HG03175 (cell line): ENCODE data around the gene INHBE.
"Not testable (repeated sequence)": the region's sequence is repeated elsewhere in the genome, so short reads cannot be mapped to it uniquely, and the experiment has no call there.

ENCODE experiments used
- ATAC-seq: cut with Tn5 transposase; IDR thresholded peaks from one replicate; pipeline ENCODE4 v1.9.1; 2021; ENCODE audit warnings: mild to moderate bottlenecking, moderate library complexity; ENCODE audit not compliant: unreplicated experiment

Gene INHBE

GRCh38 chr12:57439762-57440266 lies 15.3 kb upstream of the INHBE start:
- no peak for ATAC-seq

- ATAC-seq: not testable (repeated sequence)
These were observed 13.7 kb upstream of the INHBE start for GRCh38 chr12:57441393-57441792.

DNA sequence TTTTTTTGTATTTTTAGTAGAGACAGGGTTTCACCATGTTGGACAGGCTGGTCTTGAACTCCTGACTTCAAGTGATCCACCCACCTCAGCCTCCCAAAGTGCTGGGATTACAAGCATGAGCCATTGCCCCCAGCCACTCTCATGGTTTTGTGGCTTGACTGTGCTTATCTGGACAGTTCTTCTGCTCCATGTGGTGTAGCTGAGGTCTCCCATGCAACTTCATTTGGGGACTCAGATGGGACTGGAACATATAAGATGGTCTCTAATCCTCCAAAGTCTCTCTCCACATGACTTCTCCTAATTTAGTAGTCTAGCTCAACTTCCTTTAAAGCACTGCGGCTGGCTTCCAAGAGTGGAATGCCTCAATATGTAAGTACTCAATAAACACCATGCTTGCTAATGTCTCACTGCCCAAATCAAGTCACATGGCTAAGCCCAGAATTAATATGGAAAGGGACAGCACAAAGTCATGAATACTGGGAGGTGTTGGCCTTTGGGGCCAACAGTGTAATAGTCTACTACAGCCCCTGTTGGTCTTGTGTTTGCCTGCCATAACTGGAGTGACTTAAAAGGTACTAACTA lies 13.2 kb upstream of the INHBE start:
- no peak for ATAC-seq

- not testable (repeated sequence) for ATAC-seq
These were observed 10.8 kb upstream of the INHBE start for GRCh38 chr12:57444337-57444736.

GRCh38 chr12:57444744-57445143 lies 10.4 kb upstream of the INHBE start:
- ATAC-seq: no peak

DNA sequence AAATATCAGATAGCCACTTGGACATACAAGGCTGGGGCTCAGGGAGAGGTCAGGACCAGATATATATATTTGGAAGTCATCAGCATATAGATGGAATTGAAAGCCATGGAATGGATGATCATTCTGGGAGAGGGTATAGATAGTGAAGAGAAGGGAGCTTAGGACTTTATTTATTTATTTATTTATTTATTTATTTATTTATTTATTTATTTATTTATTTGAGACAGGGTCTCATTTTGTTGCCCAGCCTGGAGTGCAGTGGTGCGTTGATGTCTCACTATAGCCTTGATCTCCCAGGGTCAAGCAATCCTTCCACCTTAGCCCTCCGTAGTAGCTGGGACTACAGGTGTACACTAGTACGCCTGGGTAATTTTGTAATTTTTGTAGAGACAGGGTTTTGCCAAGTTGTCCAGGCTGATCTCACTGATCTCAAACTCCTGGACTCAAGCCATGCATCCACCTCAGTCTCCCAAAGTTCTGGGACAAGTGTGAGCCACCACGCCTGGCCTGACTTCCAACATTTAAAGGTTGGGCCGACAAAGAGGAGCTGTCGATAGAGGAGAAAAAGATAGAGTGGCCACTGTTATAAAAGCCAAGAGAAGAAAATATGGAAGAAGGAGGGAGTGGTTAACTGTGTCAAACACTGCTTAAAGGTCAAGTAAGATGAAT lies 8.7 kb upstream of the INHBE start:
- no peak for ATAC-seq

DNA sequence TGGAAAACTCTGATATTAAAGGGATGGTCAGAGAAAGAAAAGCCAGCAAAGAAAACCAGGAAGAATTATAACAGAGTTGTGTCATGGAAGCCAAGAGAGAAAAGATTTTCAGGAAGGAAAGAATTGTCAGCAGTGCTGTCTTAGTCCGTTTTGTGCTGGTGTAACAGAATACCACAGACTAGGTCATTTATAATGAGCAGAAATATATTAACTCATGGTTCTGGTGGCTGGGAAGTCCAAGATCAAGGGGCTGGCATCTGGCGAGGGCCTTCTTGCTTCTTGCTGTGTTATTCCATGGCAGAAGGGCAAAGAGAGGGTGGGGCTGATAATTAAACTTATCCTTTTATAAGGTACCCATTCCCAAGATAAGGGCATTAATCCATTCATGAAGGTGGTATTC lies 6.4 kb upstream of the INHBE start:
- ATAC-seq: no peak

GRCh38 chr12:57449375-57449774 lies 5.7 kb upstream of the INHBE start:
- ATAC-seq: no peak

DNA sequence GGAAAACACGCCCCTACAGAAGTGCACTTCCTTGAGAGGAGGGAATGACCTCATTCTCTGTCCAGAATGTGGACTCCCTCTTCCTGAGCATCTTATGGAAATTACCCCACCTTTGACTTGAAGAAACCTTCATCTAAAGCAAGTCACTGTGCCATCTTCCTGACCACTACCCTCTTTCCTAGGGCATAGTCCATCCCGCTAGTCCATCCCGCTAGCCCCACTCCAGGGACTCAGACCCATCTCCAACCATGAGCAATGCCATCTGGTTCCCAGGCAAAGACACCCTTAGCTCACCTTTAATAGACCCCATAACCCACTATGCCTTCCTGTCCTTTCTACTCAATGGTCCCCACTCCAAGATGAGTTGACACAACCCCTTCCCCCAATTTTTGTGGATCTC lies 5.0 kb upstream of the INHBE start:
- ATAC-seq: no peak

DNA sequence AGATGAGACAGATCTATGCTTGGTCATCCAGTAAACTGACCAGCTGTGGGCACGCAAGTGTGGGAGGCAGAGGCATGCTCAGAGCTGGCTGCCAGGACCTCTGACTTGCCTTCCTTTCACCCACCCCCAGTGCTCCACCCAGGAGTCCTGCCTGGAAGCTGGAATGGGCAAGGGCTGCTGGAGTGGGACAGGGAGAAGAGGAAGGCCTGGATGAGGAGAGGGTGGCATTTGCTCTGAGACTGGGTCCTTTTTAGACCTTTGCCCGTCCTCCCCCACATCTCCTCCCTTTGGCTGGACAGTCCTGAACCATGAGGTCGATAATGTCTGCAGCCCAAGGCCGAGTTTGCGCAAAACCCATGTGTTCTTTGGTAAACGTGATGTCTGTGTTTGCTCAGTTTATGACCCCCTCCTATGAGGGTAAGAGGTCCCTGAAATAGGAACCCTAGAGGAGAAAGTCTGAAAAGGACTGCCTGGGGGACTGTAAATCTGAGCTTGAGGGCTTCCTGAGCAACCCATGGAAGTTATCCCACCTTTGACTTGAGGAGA lies 3.8 kb upstream of the INHBE start:
- no peak for ATAC-seq

DNA sequence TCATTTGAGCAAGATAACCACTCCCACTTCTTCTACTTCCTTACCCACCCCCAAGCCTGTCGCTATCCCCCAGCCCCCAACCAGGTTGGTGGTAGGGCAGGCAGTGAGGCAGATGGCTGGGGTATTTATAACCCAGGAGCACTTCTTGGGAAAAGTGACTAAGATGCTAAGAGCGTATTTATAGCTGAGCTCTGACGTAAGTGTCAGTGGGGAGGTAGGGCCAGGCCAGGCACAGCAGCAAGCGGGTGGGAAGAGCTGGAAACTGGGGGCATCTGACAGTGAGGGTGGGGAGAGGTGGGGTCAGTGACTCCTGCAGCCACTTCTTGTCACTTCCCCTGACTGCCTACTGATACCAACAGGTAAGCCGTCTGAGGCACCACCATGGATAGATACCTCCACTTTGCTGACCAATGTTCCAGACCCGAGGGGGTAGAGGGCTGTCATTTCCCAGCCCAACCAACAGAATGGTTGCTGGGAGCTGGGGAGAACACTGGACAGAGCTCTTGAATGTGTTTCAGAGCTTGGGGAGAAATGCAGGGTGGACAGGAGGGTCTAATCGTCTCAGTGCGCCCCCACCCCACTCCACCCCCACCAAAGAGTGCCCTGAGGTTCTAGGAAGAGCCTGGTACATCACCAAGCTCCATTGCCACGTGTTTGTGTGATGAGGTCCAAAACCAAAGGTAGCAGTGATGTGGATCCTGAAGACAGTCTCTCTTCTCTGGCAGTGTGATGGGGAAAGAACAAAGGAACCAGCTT lies 2.7 kb upstream of the INHBE start:
- peak; percentile 9 for ATAC-seq

DNA sequence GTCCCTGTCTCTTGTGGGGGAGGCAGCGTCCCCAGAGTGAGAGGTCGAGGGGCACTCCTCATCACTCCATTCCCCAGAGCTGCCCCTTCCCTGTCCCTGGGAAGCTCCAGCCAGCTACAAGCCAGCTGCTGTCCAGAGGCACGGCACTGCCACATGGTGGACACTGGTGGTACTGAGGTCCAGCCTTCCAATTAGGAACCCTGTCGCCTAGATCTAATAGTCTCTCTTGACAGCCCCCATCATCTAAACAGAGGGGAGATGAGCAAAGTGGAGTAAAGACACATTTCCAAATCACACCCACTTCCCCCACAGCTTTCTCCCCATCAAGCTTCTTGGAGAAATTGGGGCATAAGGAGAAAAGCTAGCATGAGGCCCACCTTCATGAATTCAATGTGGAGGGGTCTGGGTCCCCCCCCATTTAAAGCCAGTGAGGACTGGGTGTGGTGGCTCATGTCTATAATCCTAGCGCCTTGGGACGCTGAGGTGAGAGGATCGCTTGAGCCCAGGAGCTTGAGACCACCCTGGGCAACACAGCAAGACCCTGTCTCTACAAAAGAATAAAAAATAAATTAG lies 2.1 kb upstream of the INHBE start:
- peak; percentile 62 for ATAC-seq

DNA sequence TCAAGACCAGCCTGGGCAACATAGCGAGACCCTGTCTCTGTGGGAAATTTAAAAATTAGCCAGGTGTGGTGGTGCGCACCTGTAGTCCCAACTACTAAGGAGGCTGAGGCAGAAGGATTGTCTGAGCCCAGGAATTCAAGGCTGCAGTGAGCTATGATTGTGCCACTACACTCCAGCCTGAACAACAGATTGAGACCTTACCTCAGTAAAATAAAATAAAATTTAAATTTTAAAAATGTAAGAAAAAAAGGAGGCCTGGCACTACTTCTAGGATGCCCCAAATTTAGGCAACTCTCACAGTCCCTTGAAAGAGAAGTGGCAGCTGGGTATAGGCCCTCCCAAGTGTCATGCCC lies 918 bp upstream of the INHBE start:
- no peak for ATAC-seq

DNA sequence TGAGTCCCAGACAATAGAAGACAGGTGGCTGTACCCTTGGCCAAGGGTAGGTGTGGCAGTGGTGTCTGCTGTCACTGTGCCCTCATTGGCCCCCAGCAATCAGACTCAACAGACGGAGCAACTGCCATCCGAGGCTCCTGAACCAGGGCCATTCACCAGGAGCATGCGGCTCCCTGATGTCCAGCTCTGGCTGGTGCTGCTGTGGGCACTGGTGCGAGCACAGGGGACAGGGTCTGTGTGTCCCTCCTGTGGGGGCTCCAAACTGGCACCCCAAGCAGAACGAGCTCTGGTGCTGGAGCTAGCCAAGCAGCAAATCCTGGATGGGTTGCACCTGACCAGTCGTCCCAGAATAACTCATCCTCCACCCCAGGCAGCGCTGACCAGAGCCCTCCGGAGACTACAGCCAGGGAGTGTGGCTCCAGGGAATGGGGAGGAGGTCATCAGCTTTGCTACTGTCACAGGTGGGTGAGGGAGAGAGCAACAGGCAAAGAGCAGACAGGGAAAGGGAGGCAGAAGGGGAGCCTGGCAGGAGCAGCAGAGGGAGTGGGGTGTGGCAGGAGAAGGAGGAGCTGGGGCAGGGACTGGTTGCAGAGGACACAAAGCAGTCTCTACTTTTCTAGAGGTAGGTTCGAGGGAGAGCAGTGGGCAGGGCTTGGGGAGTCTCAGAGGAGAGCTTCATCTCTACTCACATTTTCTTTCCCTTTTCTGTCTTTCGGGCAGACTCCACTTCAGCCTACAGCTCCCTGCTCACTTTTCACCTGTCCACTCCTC lies 452 bp downstream of the INHBE start:
- ATAC-seq: no peak

DNA sequence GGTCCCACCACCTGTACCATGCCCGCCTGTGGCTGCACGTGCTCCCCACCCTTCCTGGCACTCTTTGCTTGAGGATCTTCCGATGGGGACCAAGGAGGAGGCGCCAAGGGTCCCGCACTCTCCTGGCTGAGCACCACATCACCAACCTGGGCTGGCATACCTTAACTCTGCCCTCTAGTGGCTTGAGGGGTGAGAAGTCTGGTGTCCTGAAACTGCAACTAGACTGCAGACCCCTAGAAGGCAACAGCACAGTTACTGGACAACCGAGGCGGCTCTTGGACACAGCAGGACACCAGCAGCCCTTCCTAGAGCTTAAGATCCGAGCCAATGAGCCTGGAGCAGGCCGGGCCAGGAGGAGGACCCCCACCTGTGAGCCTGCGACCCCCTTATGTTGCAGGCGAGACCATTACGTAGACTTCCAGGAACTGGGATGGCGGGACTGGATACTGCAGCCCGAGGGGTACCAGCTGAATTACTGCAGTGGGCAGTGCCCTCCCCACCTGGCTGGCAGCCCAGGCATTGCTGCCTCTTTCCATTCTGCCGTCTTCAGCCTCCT lies 1.1 kb downstream of the INHBE start:
- no peak for ATAC-seq

- ATAC-seq: no peak
These were observed 1.8 kb downstream of the INHBE start for GRCh38 chr12:57456737-57457490.

DNA sequence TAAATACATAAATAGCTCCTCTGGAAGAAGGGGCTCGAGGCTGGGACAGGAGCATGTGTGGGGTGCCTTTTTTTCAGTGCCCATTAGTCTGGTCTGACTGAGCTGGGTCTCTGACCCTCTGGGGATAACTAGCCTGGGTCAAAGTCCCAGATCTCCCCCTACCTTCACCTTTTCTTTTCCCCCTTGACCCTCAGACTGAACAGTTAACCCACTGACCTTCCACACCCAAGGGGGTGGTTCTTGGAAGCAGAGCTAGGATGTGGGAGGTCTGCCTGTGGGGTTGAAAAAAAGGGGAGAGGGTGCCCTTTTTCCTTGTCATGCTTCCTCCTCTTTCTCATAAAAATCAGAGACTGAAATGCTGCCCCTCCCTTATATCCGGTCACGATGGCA lies 3.6 kb downstream of the INHBE start:
- ATAC-seq: no peak

- peak; percentile 59 for ATAC-seq
These were observed 4.1 kb downstream of the INHBE start for GRCh38 chr12:57459055-57459749.
